IgD-negative memory B cell (primary cell): ENCODE results near the gene TMEM135. TPM values are rescaled to one million over a fixed set of nuclear protein-coding genes. Genes with fewer than 3 reads are reported as not detected.
A peak's percentile ranks its signal among the peaks of the same experiment; 100 is the strongest.
"Not testable (repeated sequence)": the region's sequence is repeated elsewhere in the genome, so short reads cannot be mapped to it uniquely, and the experiment has no call there.

Experiments
- H3K27ac Mint-ChIP-seq, 3 donors: one replicate each; pipeline ENCODE4 v1.8.0; 2020 to 2022; ENCODE audit warnings: mild to moderate bottlenecking in 3 of 3, mixed read lengths in 3 of 3, moderate library complexity in 1 of 3
- H3K27me3 Mint-ChIP-seq: one replicate; pipeline ENCODE4 v1.8.0; 2021; ENCODE audit warnings: mixed read lengths
- H3K36me3 Mint-ChIP-seq: one replicate; pipeline ENCODE4 v1.8.0; 2020; ENCODE audit warnings: mild to moderate bottlenecking, mixed read lengths
- H3K4me1 Mint-ChIP-seq, 3 donors: one replicate each; pipeline ENCODE4 v1.8.0; 2020 to 2022; ENCODE audit warnings: mixed read lengths in 3 of 3, mild to moderate bottlenecking in 1 of 3
- H3K4me3 Mint-ChIP-seq, 4 donors: one replicate each; pipeline ENCODE4 v1.8.0; 2020 to 2022; ENCODE audit warnings: mild to moderate bottlenecking in 4 of 4, mixed read lengths in 4 of 4, moderate library complexity in 3 of 4
- H3K9me3 Mint-ChIP-seq, 3 donors: one replicate each; pipeline ENCODE4 v1.8.0; 2020 to 2021; ENCODE audit warnings: mixed read lengths in 3 of 3, mild to moderate bottlenecking in 1 of 3
- polyA plus RNA-seq: library from polyadenylated mRNA; unstranded; fragments of 300-500 nt; fragmentation: Illumina TruSeq; gene quantifications from one replicate; pipeline ENCODE4 v1.2.3, GENCODE V29; 2021

Gene TMEM135
- polyA plus RNA-seq, 1 donor from 2014 or later: 8.9 TPM

DNA sequence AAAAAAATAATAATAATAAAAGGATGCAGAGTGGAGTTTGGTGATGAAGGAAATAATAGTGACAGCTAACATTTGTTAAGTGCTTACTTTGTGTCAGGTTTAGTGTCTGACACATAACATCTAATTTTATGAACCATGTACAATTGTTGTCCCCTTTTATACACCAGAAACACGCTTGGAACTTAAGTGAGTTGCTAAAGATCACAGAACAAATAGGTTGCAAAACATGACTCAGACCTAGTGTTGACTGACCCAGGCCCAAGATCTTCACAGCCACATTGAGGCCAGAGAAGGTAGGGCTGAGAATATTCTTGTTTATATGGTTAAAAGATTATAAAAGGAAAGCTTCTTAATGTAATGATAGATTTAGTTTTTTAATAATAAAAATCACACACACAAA, 25.6 kb upstream of the TMEM135 start:
- no peaks in the 10 kb centered on the region for H3K9me3 Mint-ChIP-seq
- H3K4me1 Mint-ChIP-seq: no peaks in the 10 kb centered on the region
- no peaks in the 10 kb centered on the region for H3K36me3 Mint-ChIP-seq
- H3K27me3 Mint-ChIP-seq: peaks cover 2% of the 10 kb centered on the region
- no peak overlapping the region for H3K4me3 Mint-ChIP-seq
- H3K27ac Mint-ChIP-seq: no peak overlapping the region

DNA sequence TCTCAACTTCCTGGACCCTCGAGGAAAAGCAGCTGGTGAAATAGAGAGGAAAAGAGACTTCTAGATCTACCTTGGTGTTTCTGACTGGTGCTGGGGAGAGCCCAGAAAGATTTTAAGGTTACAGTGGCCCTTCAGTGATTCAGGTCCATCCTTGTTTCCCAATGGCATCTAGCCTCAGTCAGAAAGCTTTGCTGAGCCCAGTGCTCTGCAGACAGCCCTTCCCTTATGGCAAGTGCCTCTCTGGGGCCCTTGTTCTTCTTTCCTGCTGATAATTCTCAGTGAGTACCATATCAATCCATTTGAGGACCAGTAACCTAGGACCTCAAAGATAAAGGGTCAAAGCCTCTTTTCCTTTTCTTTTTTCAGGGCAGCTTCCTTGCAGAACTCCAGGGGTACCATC, 25.1 kb upstream of the TMEM135 start:
- H3K4me1 Mint-ChIP-seq: no peaks in the 10 kb centered on the region
- no peak overlapping the region for H3K4me3 Mint-ChIP-seq
- no peaks in the 10 kb centered on the region for H3K9me3 Mint-ChIP-seq
- H3K27me3 Mint-ChIP-seq: peaks cover 2% of the 10 kb centered on the region
- H3K27ac Mint-ChIP-seq: no peak overlapping the region
- H3K36me3 Mint-ChIP-seq: no peaks in the 10 kb centered on the region

DNA sequence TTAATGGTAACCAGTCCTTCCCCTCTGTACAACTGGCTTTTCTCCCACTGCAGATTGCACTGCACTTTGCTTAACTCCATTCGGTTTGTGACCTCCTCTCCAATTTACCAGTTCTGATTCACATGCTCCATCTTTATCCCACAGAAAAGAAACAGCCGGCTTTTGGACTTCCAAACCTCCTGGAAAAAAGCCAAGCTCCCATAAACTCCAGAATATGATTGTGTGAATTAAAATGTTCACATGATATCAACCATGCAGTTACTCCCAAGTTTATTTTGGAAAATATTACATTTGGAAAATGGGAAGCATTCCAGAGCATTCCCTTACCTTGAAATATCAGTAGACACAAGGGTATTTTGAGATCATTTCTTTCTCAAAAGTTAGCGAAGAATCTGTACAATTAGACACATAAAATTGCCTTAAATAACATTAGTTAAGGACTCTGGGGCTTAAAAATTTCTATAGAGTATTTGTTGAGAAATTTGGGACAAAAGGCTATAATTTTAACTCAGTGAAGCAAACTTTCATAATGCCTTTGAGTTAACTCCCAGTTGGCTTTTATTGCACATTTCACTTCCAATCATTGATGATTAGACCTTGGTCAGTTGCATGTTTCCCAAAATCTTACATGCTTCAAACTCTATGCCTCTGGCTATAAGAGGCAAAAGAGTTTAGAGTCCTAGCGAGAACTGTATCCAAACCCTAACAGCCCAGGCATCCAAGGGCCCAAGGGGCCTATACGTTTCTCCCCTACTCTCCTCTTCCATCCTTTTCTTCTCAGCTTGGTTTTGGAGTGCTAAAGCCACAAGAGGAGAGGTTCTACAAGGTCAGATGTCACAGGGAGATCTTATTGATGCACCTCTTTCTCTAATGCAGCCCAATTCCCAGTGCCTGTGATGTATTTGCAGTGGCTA, 23.6 kb upstream of the TMEM135 start:
- H3K9me3 Mint-ChIP-seq: no peaks in the 10 kb centered on the region
- H3K36me3 Mint-ChIP-seq: no peaks in the 10 kb centered on the region
- no peak overlapping the region for H3K27ac Mint-ChIP-seq
- H3K4me3 Mint-ChIP-seq: peak overlapping the region in 1 of 4 donors; percentile 13
- H3K4me1 Mint-ChIP-seq: no peaks in the 10 kb centered on the region
- H3K27me3 Mint-ChIP-seq: peaks cover 2% of the 10 kb centered on the region

DNA sequence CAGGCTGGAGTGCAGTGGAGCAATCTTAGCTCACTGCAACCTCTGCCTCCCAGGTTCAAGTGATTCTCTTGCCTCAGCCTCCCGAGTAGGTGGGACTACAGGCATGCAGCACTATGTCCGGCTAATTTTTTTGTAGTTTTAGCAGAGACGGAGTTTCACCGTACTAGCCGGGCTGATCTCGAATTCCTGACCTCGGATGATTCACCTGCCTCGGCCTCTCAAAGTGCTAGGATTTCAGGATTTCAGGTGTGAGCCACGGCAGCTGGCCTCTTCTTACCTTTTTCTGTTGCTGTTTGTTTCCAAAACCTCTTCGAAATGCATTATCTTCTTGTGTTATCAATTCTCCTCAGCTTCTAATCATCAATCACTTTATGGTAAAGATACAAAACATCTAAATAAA, 22.1 kb upstream of the TMEM135 start:
- Mint-ChIP-seq H3K27me3 (peaks cover 2% of the 10 kb centered on the region), H3K9me3 (no peaks in the 10 kb centered on the region), H3K4me3 (no peak overlapping the region), H3K27ac (no peak overlapping the region), H3K36me3 (peaks cover 2% of the 10 kb centered on the region), H3K4me1 (no peaks in the 10 kb centered on the region)

DNA sequence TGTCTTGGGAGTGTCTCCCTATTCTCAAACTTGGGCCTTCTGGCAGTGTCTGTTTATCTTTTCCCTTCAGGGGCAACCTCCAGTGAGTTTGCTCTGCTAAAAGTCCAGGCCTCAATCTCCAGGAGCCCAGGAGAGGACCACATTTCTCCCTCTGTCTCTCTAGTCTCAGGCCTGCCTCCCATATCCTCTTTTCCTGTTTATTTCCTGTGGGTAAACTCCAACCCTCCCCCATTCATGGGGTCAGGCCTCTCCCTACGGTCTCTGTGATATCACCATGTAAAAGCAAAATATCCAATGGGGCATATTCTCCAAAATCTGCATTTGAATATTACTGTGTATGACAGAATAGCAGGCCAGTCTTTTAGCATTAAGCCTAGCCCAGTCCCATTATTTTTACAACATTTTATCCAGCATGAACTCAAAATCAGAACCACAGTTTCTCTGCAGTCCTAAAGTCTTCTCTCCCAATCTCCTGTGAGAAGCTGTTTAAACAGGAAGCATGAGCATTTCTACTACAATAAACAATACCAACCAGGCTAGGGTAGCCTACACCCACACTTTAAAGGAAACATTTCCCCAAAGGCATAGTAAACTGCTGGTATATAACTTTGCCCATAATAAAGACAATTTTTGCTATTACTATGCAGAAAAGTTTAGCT, 18.0 kb upstream of the TMEM135 start:
- Mint-ChIP-seq H3K36me3 (peaks cover 2% of the 10 kb centered on the region), H3K4me1 (no peaks in the 10 kb centered on the region), H3K9me3 (no peaks in the 10 kb centered on the region), H3K27ac (no peak overlapping the region), H3K27me3 (peaks cover 2% of the 10 kb centered on the region), H3K4me3 (no peak overlapping the region)

DNA sequence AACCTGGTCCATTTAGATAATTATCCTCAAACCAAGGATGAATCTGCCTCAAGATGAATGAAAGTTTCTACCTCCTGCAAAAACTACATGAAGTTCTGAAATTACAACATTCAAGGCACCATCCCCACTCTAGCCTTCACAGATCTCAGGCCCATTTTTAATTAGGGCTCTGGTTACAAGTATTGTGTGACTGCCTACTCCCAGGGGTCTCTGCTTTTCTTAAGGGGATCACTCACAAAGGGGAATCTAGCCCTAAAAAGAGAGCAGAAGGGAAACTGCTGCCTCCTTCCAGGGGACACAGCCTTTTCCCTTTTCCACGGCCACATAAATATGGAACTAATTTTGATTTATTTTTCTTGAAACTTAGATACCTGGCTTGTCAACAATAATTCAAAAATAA, 17.4 kb upstream of the TMEM135 start:
- H3K27me3 Mint-ChIP-seq: peaks cover 2% of the 10 kb centered on the region
- no peaks in the 10 kb centered on the region for H3K4me1 Mint-ChIP-seq
- H3K4me3 Mint-ChIP-seq: no peak overlapping the region
- no peak overlapping the region for H3K27ac Mint-ChIP-seq
- H3K9me3 Mint-ChIP-seq: no peaks in the 10 kb centered on the region
- peaks cover 3% of the 10 kb centered on the region for H3K36me3 Mint-ChIP-seq

DNA sequence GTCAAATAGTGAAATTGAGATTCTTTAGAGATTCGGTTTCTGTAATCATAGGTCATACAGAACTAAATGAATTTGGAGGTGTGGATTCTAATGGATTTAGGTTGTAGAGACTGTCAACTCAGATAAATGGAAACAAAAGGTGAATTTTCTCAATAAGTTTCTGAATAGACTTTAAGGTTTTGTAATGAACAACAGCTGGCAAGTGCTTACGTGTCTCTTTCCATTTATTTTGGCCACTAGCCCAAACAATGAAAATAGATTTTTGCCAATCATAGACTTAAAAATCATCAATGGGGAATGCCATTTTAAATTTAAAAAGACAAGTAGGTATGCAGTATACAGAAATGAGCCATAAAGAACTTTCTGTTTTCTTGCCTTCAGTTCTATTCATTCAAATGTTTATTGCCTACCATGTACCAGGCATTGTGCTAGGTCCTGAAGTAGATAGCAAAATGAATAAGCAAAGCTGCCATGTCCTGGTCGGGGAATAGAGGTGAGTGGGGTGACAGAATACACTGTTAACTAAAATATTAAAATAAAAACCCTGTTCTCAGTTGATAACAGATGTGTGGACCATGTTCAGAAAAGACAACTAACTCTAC, 16.9 kb upstream of the TMEM135 start:
- H3K9me3 Mint-ChIP-seq: no peaks in the 10 kb centered on the region
- H3K27me3 Mint-ChIP-seq: peaks cover 2% of the 10 kb centered on the region
- H3K36me3 Mint-ChIP-seq: peaks cover 4% of the 10 kb centered on the region
- no peaks in the 10 kb centered on the region for H3K4me1 Mint-ChIP-seq
- H3K4me3 Mint-ChIP-seq: no peak overlapping the region
- H3K27ac Mint-ChIP-seq: no peak overlapping the region

DNA sequence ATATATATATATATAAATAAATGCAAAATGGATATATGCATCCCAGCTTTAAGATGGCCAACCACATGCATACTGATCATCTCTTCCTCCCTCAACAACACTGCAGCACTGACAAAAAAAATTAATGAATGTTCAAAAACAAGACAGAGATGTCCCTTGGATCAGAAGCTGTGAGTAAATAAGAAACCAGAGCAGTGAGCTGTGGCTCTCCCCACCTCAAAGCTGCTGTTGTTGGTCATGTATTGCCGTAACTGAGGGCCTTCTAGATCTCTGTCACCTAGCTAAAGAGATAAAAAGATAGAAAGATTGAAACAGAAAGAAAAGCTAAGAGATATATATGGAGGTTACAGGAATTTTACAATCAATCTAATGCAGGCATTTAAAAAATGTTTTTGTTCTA, 15.5 kb upstream of the TMEM135 start:
- H3K9me3 Mint-ChIP-seq: peaks cover 0 to 1% (median 0%) of the 10 kb centered on the region in 3 donors
- H3K27ac Mint-ChIP-seq: no peak overlapping the region
- peaks cover 4% of the 10 kb centered on the region for H3K36me3 Mint-ChIP-seq
- H3K27me3 Mint-ChIP-seq: no peaks in the 10 kb centered on the region
- H3K4me3 Mint-ChIP-seq: no peak overlapping the region
- H3K4me1 Mint-ChIP-seq: no peaks in the 10 kb centered on the region

DNA sequence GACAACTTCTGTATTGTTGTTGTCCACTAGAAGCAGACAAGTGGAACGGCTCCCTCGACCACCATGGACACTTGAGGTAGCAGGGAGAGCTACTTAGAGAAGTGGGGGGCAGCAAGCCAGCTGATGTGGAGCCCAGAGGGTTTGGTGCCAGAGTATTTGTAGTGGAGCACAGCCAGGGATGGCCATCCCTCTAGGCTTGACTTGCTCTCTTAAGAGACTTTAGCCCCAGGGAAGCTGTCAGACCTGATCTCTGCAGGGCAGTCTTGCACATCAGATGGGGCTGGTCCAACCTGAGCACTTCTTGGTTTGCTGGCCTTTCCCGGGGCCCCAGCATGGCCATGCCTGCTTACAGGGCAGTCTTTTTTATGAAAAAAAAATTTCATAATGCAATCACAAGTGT, 15.0 kb upstream of the TMEM135 start:
- Mint-ChIP-seq H3K36me3 (peaks cover 4% of the 10 kb centered on the region), H3K4me1 (no peaks in the 10 kb centered on the region), H3K27me3 (no peaks in the 10 kb centered on the region), H3K27ac (no peak overlapping the region), H3K4me3 (no peak overlapping the region), H3K9me3 (peaks cover 0 to 1% (median 0%) of the 10 kb centered on the region in 3 donors)

DNA sequence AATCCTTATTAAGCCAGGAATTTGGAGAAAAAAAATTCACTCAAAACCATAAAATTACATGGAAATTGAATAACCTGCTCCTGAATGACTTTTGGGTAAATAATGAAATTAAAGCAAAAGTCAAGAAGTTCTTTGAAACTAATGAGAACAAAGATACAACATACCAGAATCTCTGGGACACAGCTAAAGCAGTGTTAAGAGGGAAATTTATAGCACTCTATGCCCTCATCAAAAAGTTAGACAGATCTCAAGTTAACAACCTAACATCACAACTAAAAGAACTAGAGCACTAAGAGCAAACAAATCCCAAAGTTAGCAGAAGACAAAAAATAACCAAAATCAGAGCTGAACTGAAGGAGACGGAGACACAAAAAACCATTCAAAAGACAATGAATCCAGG, 11.3 kb upstream of the TMEM135 start:
- not testable (repeated sequence) for H3K4me1 Mint-ChIP-seq, H3K36me3 Mint-ChIP-seq, H3K9me3 Mint-ChIP-seq, H3K4me3 Mint-ChIP-seq, H3K27ac Mint-ChIP-seq, H3K27me3 Mint-ChIP-seq

DNA sequence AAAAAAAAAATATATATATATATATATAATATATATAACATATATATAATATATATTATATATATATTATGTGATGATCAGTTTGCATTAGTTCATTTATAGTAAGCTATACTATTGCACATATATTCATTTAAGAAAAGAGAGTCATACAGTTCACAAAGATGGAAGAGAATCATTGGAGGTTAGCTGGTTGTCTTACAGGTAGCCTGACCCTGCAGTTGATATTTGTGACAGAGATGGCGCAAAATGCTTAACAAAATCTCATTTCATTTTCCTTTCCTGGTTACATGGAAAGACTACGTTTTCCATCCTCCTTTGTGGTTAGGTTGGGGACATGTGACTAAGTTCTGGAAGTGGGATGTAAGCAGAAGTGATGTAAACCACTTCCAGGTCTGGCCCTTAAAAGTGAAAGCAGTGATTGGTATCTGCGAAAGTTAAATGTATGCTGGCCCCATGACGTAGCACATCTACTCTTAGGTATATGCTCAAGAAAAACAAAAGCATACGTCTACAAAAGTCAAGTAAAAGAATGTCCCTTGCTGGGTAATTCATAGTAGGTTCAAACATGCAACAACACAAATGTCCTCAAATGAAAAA, 7.2 kb upstream of the TMEM135 start:
- H3K4me1 Mint-ChIP-seq: peaks cover 0 to 6% (median 5%) of the 10 kb centered on the region in 3 donors
- H3K36me3 Mint-ChIP-seq: no peaks in the 10 kb centered on the region
- H3K9me3 Mint-ChIP-seq: peaks cover 0 to 1% (median 0%) of the 10 kb centered on the region in 3 donors
- no peak overlapping the region for H3K4me3 Mint-ChIP-seq
- no peak overlapping the region for H3K27ac Mint-ChIP-seq
- peaks cover 1% of the 10 kb centered on the region for H3K27me3 Mint-ChIP-seq

DNA sequence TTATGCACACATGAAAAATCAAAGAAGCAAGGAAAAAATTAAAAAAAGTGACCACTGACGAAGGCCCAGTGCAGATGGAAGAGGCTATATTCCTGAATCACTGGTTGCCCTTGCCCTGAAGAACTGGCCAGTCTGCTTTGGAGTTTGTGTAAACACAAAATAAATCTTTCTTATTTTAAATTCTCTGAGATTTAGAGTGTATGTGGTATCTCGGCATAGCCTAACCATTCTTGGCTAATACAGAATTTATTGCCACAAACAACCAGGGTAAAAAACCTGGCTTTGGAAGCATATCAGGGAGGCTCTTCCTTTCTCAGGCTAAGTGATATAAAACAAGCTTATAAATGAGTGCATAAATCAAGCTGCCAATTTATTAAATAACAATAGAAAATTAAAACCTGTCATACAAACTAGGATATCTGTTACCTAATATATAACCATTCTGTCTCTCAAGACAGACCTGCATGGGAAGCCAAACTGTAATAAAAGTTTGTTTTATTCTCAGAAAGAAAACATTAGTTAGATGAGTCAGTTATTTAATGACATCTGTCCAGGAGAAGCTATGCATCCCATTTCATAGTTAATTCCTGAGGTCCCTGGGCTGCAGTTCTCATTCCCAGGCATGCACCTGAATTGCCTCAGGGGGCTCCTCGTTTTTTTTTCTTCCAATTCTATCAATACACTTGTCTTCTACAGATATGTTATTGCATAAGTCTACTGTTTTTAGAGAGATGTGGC, 6.1 kb upstream of the TMEM135 start:
- Mint-ChIP-seq H3K27me3 (peaks cover 3% of the 10 kb centered on the region), H3K4me1 (peaks cover 7 to 13% (median 8%) of the 10 kb centered on the region in 3 donors), H3K27ac (no peak overlapping the region), H3K9me3 (no peaks in the 10 kb centered on the region), H3K36me3 (no peaks in the 10 kb centered on the region), H3K4me3 (no peak overlapping the region)

DNA sequence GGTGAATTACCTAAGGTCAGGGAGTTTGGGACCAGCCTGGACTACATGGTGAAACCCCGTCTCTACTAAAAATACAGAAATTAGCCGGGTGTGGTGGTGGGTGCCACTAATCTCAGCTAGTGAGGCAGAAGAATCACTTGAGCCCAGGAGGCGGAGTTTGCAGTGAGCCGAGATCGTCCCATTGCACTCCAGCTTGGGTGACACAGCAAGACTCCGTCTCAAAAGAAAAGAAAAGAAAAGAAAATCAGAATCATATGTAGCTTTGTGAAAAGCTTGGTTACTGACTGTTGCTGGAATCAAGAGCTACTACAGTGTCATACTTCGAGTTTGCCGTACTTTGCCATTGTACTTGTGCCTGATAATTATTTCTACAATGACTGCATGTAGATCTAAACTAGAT, 4.2 kb upstream of the TMEM135 start:
- Mint-ChIP-seq H3K4me3 (no peak overlapping the region), H3K27me3 (peaks cover 3% of the 10 kb centered on the region), H3K4me1 (peaks cover 16 to 20% (median 19%) of the 10 kb centered on the region in 3 donors), H3K9me3 (no peaks in the 10 kb centered on the region), H3K36me3 (no peaks in the 10 kb centered on the region), H3K27ac (no peak overlapping the region)

DNA sequence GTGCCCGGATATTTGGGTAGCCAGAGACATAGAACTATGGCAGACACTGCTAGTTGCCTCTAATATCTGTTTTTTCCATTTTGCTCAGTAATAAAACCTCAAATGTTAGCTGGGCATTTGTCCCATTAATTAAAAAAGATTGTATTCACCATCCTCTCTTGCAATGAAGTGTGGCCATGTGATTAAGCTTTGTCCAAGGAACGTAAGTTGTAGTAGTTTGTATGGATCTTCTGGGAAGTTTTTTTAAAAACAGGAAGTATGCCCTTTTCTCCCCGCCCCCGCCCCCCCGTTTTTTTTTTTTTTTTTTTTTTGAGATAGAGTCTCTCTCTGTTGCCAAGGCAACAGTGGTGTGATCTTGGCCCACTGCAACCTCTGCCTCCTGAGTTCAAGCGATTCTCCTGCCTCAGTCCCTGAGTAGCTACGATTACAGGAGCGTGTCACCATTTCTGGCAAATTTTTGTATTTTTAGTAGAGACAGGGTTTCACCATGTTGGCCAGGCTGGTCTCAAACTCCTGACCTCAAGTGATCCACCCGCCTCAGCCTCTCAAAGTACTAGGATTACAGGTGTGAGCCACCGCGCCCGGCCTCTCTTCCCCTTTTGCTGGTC, 1.7 kb upstream of the TMEM135 start:
- H3K4me1 Mint-ChIP-seq: peaks cover 25 to 31% (median 29%) of the 10 kb centered on the region in 3 donors
- peak overlapping the region; percentile 80 to 88 (median 86) for H3K27ac Mint-ChIP-seq
- peak overlapping the region in 3 of 4 donors; percentile 44 to 95 (median 93) for H3K4me3 Mint-ChIP-seq
- peaks cover 1% of the 10 kb centered on the region for H3K27me3 Mint-ChIP-seq
- no peaks in the 10 kb centered on the region for H3K9me3 Mint-ChIP-seq
- H3K36me3 Mint-ChIP-seq: peaks cover 2% of the 10 kb centered on the region
